CD4-positive, alpha-beta T cell treated with Interleukin-6 at 100 ng/mL for 8 hours (primary cell): ENCODE results near the gene PIGB.
"Not testable (repeated sequence)": the region's sequence is repeated elsewhere in the genome, so short reads cannot be mapped to it uniquely, and the experiment has no call there.

ENCODE experiments used
- DNase-seq: peaks from one replicate; pipeline ENCODE4 v3.0.0-alpha.2; 2020; ENCODE audit warnings: mixed read lengths, low spot score

Gene PIGB

DNA sequence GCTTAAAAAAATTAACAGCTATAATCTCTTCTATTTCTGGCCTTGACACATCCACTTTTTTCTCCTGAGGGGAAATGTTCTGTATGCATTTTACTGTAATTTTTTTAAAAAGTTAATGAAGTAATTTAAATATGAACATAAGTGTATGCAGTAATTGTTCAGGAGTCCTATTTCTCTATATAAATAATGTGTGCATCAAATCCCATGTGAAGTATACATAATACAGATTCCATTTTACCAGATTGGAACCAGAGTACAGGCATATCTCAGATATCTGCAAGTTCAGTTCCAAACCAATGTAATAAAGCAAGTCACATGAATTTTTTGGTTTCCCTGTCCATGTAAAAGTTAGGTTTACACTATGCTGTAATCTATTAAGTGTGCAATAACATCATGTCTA lies 62.6 kb downstream of the PIGB start:
- DNase-seq, result no peak

DNA sequence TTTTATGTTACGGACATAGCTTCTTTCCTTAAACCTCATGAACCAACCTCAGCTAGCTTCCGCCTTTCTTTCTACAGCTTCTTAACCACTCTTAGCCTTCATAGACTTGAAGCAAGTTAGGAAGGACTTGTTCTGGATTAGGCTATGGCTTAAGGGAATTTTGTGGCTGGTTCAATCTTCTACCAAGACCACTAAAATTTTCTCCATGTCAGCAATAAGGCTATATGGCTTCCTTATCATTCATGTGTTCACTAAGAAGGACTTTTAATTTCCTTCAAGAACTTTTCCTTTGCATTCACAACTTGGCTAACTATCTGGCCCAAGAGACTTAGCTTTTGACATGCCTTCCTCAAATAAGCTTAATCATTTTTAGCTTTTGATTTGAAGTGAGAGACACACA lies 64.7 kb downstream of the PIGB start:
- no peak for DNase-seq

DNA sequence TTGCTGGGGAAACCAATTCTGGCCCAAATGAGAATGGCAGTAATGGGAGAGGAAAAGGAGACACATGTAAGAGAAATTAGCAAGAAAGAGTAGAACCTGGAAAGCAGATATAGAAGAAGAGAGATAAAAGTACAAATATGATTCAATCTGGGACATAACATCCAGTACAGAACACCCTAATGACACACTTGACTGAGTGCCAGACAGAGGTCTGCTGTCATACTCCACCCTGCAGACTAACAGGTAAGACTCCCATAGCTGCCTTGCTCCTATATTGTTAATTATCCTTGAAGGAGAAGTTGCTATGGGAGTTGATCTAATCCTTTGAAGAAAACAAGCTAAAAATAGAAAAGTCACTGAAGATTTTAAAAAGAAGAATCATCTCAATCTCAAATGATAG lies 68.0 kb downstream of the PIGB start:
- no peak for DNase-seq

DNA sequence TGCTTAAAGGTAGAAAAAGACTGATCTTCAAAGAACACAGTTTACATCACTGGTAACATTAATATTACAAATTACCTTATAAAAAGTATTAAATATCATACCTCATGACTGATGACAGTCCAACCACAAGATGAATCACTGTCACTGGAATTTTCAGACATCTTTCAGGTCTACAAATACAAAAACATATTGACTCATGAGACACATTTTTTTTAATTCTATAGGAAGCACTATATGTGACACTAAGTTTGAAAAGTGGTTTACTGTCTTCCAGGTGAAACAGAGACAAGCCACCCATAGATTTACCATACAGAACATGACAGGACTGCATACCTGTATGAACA lies 70.2 kb downstream of the PIGB start:
- no peak for DNase-seq

DNA sequence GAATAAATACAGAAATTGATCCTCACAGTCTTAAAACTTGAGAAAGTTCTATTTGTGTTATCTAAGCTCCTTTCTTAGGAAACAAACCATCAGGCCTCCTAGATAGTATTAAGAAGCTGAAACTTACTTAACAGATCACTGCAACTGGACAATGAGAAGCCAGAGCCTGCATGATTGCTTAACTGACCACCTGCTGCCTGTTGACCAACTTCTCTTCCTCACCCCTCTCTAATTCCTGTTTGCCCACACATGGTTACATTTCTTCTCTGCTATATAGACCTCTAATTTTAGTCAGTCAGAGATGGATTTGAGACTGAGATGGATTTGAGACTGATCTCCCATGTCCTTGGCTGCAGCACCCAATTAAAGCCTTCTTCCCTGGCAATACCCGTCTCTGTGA lies 75.7 kb downstream of the PIGB start:
- DNase-seq, result no peak

DNA sequence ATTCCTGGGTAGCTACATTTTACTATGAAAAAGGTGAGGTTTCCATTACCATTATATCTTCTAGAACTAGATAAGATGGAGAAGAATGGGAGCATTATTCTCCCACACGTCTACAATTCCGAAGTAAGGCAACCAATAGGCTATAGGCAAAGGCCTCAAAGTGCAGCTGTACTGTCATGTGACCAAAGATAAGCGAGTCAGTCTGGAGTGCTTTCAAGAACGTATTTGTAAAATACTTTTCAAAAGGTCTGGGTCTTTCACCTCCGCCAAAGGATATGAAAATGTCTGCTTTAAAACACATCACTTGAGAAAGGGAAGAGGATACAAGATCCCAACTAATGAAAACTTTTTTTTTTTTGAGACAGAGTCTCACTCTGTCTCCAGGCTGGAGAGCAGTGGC lies 79.2 kb downstream of the PIGB start:
- DNase-seq, result no peak

DNA sequence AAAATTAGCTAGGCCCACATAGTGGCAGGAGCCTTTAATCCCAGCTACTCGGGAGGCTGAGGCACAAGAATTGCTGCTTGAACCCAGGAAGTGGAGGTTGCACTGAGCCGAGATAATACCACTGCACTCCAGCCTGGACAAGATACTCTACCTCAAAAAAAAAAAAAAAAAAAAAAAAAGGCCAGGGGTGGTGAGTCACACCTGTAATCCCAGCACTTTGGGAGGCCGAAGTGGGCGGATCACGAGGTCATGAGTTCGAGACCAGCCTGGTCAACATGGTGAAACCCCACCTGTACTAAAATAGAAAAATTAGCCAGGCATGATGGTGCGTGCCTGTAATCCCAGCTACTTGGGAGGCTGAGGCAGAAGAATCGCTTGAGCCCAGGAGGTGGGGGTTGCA lies 81.0 kb downstream of the PIGB start:
- DNase-seq, result not testable (repeated sequence)

DNA sequence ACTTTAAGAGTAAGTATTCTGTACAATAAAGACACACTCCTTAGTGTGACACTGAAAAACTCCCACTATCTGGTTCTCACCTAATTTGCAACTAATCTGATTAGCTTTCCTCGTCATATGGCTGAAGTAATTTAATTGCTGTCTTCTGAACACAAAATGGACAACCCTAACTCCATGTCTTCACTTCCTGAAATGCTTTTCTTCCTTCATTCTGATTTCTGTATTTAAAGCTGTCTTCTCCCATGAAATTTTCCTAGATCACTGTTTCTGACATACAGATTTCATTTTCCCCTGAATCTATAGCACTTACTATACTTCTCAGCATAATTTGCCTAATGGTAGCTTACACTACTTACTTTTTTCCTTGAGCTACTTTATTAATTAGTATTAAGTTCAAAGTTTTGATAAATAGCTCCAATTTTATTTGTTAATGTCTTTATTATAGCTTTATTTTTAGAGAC lies 82.8 kb downstream of the PIGB start:
- no peak for DNase-seq

DNA sequence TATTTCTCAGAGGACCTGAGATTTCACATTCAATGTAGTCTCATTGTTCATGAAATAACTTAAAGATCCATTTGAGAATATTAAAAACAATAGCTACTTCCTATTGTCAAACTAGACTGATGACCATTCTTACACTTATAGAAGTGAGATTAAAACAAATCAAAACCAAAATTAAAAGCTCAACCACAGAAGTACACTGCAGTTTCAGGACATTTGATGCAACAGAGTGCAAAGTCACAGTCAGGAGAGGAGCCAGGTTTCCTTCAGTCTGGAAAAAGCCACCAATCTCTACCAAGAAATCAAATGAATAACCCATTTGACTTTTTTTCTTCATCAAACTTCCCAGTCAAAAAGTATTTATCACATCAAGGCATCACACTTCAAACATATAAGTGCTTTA lies 83.7 kb downstream of the PIGB start:
- no peak for DNase-seq

DNA sequence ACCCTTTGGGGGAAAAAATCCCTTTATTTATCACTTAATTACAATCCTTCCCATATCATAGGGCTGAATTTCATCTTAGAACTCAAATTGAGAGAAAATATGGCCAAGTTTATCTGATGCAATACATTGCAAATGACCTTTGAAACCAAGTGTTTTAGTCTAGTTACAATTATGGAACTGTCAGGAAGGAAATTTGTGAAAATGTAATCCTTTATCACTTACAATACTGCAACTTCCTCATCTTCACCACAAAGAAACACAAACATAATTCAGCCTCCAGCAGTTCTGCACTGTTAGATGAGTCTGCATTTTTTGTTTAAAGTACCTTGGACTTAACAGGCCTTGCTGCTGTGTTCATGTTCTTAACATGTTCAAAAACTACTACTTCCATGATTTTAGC lies 84.5 kb downstream of the PIGB start:
- DNase-seq, result no peak
